B cell (primary cell): ENCODE results near the gene ZDHHC19. TPM values are rescaled to one million over a fixed set of nuclear protein-coding genes. Genes with fewer than 3 reads are reported as not detected.

Experiments
- ATAC-seq: fragments of 200-7000 bp; cut with Tn5 transposase; one replicate; pipeline ENCODE4 v1.10.0; 2021; ENCODE audit warnings: low read depth, mild to moderate bottlenecking, moderate number of reproducible peaks, moderate library complexity
- CTCF ChIA-PET: fragments of 350-600 bp; sonication (Branson Sonifier 250); formaldehyde crosslinking; loops from one replicate; lab custom pipeline; 2021; ENCODE audit warnings: antibody characterized with exemption, inconsistent platforms; lab: Charles Lee
- POLR2A ChIA-PET: fragments of 350-600 bp; sonication (Branson Sonifier 250); formaldehyde crosslinking; loops from one replicate; lab custom pipeline; 2021; ENCODE audit warnings: antibody characterized with exemption; lab: Charles Lee
- DNase-seq: peaks from one replicate; pipeline ENCODE4 v3.0.0; 2013
- H2AFZ ChIP-seq: 2 replicates; pipeline ENCODE4 v1.6.1; 2012; ENCODE audit warnings: mild to moderate bottlenecking, low read depth, low read length; ENCODE audit not compliant: insufficient read depth, poor library complexity, severe bottlenecking
- H3K27ac ChIP-seq, 2 donors: 1 replicate in 1 of 2; 2 replicates in 1 of 2; pipeline ENCODE4 v1.5.1; 2012 to 2013; ENCODE audit warnings: low read length in 2 of 2, mild to moderate bottlenecking in 2 of 2, moderate library complexity in 1 of 2
- H3K27me3 ChIP-seq, 4 experiments: fragments of 200-600 bp in 1 of 4; sonication (generic) in 1 of 4; replicated peaks in 1 of 4; 1 replicate in 2 of 4; 2 replicates in 2 of 4; pipeline versions ENCODE4 v1.6.1 to v1.7.0; 2013 to 2016; ENCODE audit warnings: low read length in 3 of 4, mild to moderate bottlenecking in 2 of 4, mixed read lengths in 1 of 4, moderate library complexity in 1 of 4; ENCODE audit not compliant: insufficient read depth in 4 of 4, control insufficient read depth in 3 of 4; ENCODE audit errors: control extremely low read depth in 1 of 4
- H3K36me3 ChIP-seq, 2 experiments: replicated peaks in 1 of 2; 1 replicate in 1 of 2; 2 replicates in 1 of 2; pipeline versions ENCODE4 v1.6.1 to v1.7.1; 2013; ENCODE audit warnings: low read length in 1 of 2; ENCODE audit not compliant: insufficient read depth in 2 of 2, control insufficient read depth in 1 of 2; ENCODE audit errors: control extremely low read depth in 1 of 2, extremely low read depth in 1 of 2
- H3K4me1 ChIP-seq, 2 donors: fragments of 200-600 bp in 1 of 2; sonication (generic) in 1 of 2; 1 replicate in 1 of 2; 2 replicates in 1 of 2; pipeline versions ENCODE4 v1.5.1 to v1.6.1; 2013 to 2017; ENCODE audit warnings: low read length in 2 of 2; ENCODE audit not compliant: control insufficient read depth in 2 of 2, insufficient read depth in 2 of 2
- H3K4me2 ChIP-seq: replicated peaks from 2 replicates; pipeline ENCODE3; 2012; ENCODE audit warnings: mild to moderate bottlenecking, low read depth, low read length; ENCODE audit not compliant: poor library complexity, severe bottlenecking
- H3K4me3 ChIP-seq, 5 experiments: fragments of 200-600 bp in 1 of 5; sonication (generic) in 1 of 5; 1 replicate in 3 of 5; 2 replicates in 2 of 5; pipeline versions ENCODE4 v1.5.1 to v1.7.0; 2011 to 2016; ENCODE audit warnings: low read length in 4 of 5, mild to moderate bottlenecking in 4 of 5, low read depth in 2 of 5, control low read depth in 1 of 5, moderate library complexity in 1 of 5; ENCODE audit not compliant: insufficient read depth in 1 of 5; ENCODE audit errors: control extremely low read depth in 1 of 5, extremely low read depth in 1 of 5
- H3K79me2 ChIP-seq: fragments of 200-600 bp; sonication (generic); one replicate; pipeline ENCODE4 v1.6.0; 2016; ENCODE audit warnings: low read length; ENCODE audit not compliant: control insufficient read depth, insufficient read depth
- H3K9ac ChIP-seq: fragments of 200-600 bp; sonication (generic); 2 replicates; pipeline ENCODE4 v1.6.1; 2017; ENCODE audit warnings: mild to moderate bottlenecking, low read length, moderate library complexity
- H3K9me3 ChIP-seq, 3 donors: one replicate each; pipeline versions ENCODE4 v1.6.1 to v1.7.1; 2013; ENCODE audit warnings: low read length in 2 of 3; ENCODE audit not compliant: control insufficient read depth in 2 of 3, insufficient read depth in 1 of 3; ENCODE audit errors: control extremely low read depth in 1 of 3
- H4K20me1 ChIP-seq: 2 replicates; pipeline ENCODE4 v1.6.0; 2012; ENCODE audit warnings: mild to moderate bottlenecking, low read length; ENCODE audit not compliant: insufficient read depth, control insufficient read depth, poor library complexity, severe bottlenecking
- H3K27ac Mint-ChIP-seq: one replicate; pipeline ENCODE4 v1.8.0; 2021; ENCODE audit warnings: mixed read lengths
- H3K27me3 Mint-ChIP-seq: one replicate; pipeline ENCODE4 v1.8.0; 2021; ENCODE audit warnings: mixed read lengths
- H3K4me1 Mint-ChIP-seq: one replicate; pipeline ENCODE4 v1.8.0; 2021; ENCODE audit warnings: mixed read lengths
- H3K4me3 Mint-ChIP-seq: one replicate; pipeline ENCODE4 v1.8.0; 2021; ENCODE audit warnings: mixed read lengths
- H3K9me3 Mint-ChIP-seq: one replicate; pipeline ENCODE4 v1.8.0; 2022; ENCODE audit warnings: mixed read lengths; ENCODE audit not compliant: insufficient read depth
- EZH2 ChIP-seq: IDR thresholded peaks from 2 replicates; pipeline ENCODE4 v1.6.1; 2012; ENCODE audit warnings: borderline replicate concordance, low read depth, mild to moderate bottlenecking, moderate library complexity, low read length; ENCODE audit not compliant: insufficient read depth, poor library complexity, severe bottlenecking
- WGBS: methylation state at CpG from one replicate; pipeline ENCODE4 v1.1.5; 2013; ENCODE audit warnings: missing lambda C conversion rate; ENCODE audit not compliant: insufficient coverage; 5-methylcytosine and 5-hydroxymethylcytosine counted together
- intact Hi-C: fragments of 100-400 bp; cut with micrococcal nuclease; formaldehyde crosslinking; loops from one replicate; pipeline ENCODE4 v1.10.0; 2022
- polyA plus RNA-seq: library from polyadenylated mRNA; depleted of rRNA; stranded (reverse); fragments of >200 nt; gene quantifications from 2 replicates; pipeline ENCODE4 v1.2.3, GENCODE V29; 2012
- total RNA-seq, 2 donors: library from RNA; stranded (reverse); fragments of 120-200 nt in 1 of 2; gene quantifications; 1 replicate in 1 of 2; 2 replicates in 1 of 2; pipeline versions ENCODE4 v1.2.3 to v1.2.4, GENCODE V29; 2013 to 2022
- TF ChIP-seq, protein P1 (sequence below): fragments of 200-600 bp; IDR thresholded peaks from one replicate; pipeline ENCODE4 v1.8.0; 2022; ENCODE audit warnings: antibody characterized with exemption, mild to moderate bottlenecking

The ZDHHC19 gene
- total and polyA plus RNA-seq, 2 donors (not counting 1 experiment from before 2014, with no cell fraction given) = 0.91 to 6.0 TPM

DNA sequence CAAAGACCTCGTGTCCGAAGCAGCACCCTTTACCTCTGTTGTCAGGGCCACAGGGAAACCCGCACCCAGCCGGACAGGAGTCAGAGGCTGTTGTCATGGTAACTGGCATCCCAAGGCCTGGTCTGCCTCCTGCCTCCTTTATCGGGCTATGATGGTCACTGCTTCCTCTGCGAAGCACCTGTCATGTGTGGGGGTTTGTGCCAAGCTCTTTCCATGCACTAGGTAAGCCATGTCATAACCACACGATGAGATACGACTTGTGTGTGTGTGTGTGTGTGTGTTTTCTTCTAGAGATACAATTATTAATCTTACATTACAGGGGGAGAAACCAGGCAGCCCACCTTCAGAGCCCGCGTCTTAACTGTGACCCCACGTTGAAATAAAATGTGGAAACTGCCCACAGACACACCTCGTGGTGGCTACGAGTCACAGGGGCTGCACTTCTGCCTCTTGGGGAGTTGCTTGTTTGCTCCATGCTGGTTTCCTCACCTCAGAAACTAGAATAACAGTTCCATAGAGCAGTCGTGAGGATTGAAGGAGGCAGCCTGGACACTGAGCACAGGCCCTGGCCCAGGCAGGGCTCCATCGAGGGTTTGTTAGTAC lies 18.0 kb downstream of the ZDHHC19 start:
- TF ChIP-seq EZH2 = no peak
- TF ChIP-seq, protein P1, sequence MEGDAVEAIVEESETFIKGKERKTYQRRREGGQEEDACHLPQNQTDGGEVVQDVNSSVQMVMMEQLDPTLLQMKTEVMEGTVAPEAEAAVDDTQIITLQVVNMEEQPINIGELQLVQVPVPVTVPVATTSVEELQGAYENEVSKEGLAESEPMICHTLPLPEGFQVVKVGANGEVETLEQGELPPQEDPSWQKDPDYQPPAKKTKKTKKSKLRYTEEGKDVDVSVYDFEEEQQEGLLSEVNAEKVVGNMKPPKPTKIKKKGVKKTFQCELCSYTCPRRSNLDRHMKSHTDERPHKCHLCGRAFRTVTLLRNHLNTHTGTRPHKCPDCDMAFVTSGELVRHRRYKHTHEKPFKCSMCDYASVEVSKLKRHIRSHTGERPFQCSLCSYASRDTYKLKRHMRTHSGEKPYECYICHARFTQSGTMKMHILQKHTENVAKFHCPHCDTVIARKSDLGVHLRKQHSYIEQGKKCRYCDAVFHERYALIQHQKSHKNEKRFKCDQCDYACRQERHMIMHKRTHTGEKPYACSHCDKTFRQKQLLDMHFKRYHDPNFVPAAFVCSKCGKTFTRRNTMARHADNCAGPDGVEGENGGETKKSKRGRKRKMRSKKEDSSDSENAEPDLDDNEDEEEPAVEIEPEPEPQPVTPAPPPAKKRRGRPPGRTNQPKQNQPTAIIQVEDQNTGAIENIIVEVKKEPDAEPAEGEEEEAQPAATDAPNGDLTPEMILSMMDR = no peak
- no peaks in the 10 kb centered on the region for H3K36me3 ChIP-seq
- H3K9me3 ChIP-seq = no peaks in the 10 kb centered on the region
- Mint-ChIP-seq H3K4me3 (peak overlapping the region; percentile 80), H3K9me3 (no peaks in the 10 kb centered on the region), H3K27ac (peak overlapping the region; percentile 98), H3K27me3 (no peaks in the 10 kb centered on the region), H3K4me1 (peaks cover 36% of the 10 kb centered on the region)
- no peak for DNase-seq
- H4K20me1 ChIP-seq = no peaks in the 10 kb centered on the region
- H3K79me2 ChIP-seq = no peaks in the 10 kb centered on the region
- ChIA-PET CTCF (interaction anchor here (0.7 to 11.5 kb wide), 5 partner anchors 11 to 118 kb away, joined by 4 to 467 read pairs (median 4); no protein-coding TSS in a partner anchor), POLR2A (interaction anchor here (0.6 to 3.5 kb wide), 5 partner anchors 11 to 121 kb away, joined by 3 to 11 read pairs (median 7); no protein-coding TSS in a partner anchor)
- peak overlapping the region; percentile 80 for H2AFZ ChIP-seq
- 61% methylated on average over 10 of the region's 15 CpGs for WGBS
- no peaks in the 10 kb centered on the region for H3K27me3 ChIP-seq
- H3K4me1 ChIP-seq = peaks cover 37 to 62% of the 10 kb centered on the region in 2 donors
- H3K4me2 ChIP-seq = peak overlapping the region; percentile 65
- no peak for ATAC-seq
- intact Hi-C loops = no loop called here
- H3K4me3 ChIP-seq = no peak overlapping the region
- peak overlapping the region; percentile 44 for H3K9ac ChIP-seq
- peak overlapping the region; percentile 91 to 94 for H3K27ac ChIP-seq

DNA sequence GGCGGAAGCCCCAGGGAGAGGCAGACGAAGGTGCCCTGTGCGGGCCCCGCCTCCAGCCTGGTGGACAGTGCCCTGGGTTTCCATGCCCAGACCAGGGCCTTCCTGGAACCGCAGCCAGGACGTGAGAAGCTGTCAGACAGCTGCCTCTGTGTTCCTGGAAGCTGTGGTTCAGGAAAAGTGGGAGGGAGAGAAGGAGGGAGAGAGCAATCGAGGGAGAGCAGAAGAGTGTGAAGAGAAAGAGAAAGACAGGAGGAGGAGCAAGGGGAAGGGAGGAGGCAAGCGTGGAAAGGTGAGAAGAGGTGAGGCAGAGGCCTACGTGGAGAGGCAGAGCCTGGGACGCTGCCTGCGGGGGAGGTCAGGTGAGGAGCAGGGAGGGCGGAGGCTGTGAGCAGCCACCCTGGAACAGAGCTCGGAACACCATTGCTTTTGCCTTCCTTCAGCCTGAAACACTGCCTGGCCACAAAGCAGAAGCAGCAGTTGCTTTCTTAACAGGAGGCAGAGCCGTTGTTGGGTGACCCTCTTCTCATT lies 18.6 kb downstream of the ZDHHC19 start:
- WGBS = 35% methylated on average over 13 of the region's 14 CpGs
- Mint-ChIP-seq H3K4me1 (peaks cover 38% of the 10 kb centered on the region), H3K27ac (peak overlapping the region; percentile 98), H3K9me3 (no peaks in the 10 kb centered on the region), H3K4me3 (peak overlapping the region; percentile 80), H3K27me3 (no peaks in the 10 kb centered on the region)
- Histone ChIP-seq H3K4me2 (peak overlapping the region; percentile 65), H3K9ac (peak overlapping the region; percentile 44), H3K4me3 (peak overlapping the region in 1 of 5 experiments; percentile 21), H2AFZ (peak overlapping the region; percentile 80), H3K27me3 (no peaks in the 10 kb centered on the region), H3K27ac (peak overlapping the region; percentile 91 to 94), H3K36me3 (no peaks in the 10 kb centered on the region), H3K9me3 (no peaks in the 10 kb centered on the region), H3K4me1 (peaks cover 37 to 63% of the 10 kb centered on the region in 2 donors), H3K79me2 (no peaks in the 10 kb centered on the region), H4K20me1 (no peaks in the 10 kb centered on the region)
- intact Hi-C loops = loop anchor here (1.0 kb wide), 2 partner anchors 12 to 110 kb away; partner anchors contain the start of gene TFRC
- CTCF ChIA-PET = interaction anchor here (0.7 to 11.5 kb wide), 4 partner anchors 12 to 118 kb away, joined by 4 to 467 read pairs (median 4); no protein-coding TSS in a partner anchor
- TF ChIP-seq EZH2 = no peak
- TF ChIP-seq, protein P1 = no peak
- POLR2A ChIA-PET = interaction anchor here (0.6 to 3.5 kb wide), 5 partner anchors 11 to 120 kb away, joined by 3 to 11 read pairs (median 7); no protein-coding TSS in a partner anchor
- peak; percentile 35 for ATAC-seq
- DNase-seq = peak; percentile 73
